ENCODE data around the gene ETS1.

Gene ETS1, protein sequence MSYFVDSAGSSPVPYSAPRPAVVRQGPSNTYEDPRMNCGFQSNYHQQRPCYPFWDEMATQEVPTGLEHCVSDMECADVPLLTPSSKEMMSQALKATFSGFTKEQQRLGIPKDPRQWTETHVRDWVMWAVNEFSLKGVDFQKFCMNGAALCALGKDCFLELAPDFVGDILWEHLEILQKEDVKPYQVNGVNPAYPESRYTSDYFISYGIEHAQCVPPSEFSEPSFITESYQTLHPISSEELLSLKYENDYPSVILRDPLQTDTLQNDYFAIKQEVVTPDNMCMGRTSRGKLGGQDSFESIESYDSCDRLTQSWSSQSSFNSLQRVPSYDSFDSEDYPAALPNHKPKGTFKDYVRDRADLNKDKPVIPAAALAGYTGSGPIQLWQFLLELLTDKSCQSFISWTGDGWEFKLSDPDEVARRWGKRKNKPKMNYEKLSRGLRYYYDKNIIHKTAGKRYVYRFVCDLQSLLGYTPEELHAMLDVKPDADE

DNA sequence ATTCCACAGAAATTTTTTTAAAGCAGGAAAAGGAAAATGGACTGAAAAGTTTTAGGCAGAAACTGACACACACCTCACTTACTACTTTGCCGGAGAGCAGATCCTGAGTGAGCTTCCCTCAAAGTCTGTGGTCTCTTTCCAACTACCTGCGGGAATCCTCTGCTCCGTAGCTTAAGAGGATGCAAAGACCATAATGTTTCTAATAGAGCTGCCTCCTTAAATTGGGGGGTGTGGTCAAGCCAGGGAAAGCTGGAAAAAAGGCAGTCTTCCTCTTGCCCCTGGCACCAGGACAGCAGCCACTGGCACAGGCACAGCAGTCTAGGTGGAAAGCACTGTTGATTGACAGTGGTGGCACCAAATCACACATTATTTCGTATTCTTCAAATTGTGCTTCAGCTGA is at the start of gene ETS1:
Gene ETS1 (minus strand): TSS at position 144 of the 400 bp plus-strand sequence. CDS start 14,428 bp downstream, outside the sequence.
- no peak for DNase-seq (ENCODE audit: low read depth, low spot score)

DNA sequence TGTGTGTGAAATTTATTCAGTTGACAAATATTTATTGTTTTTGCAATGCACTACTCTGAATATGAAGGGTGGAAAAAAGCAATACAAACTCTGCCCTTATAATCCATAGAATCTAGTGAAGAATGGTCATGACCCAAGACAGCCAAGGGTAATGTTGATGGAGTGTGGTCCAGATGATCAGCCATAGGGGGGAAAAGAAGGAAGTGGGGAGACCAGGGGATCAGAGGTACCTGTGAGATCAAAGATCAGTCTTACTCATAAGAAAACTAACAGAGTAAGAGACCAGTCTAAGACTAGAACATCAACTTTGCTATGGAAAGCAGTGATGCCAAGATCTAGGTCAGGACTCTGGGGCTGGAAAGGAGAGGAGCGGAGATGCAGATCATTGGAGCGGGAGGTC is 47.0 kb upstream of the ETS1 start:
- no peak for DNase-seq (ENCODE audit: low read depth, low spot score)

DNA sequence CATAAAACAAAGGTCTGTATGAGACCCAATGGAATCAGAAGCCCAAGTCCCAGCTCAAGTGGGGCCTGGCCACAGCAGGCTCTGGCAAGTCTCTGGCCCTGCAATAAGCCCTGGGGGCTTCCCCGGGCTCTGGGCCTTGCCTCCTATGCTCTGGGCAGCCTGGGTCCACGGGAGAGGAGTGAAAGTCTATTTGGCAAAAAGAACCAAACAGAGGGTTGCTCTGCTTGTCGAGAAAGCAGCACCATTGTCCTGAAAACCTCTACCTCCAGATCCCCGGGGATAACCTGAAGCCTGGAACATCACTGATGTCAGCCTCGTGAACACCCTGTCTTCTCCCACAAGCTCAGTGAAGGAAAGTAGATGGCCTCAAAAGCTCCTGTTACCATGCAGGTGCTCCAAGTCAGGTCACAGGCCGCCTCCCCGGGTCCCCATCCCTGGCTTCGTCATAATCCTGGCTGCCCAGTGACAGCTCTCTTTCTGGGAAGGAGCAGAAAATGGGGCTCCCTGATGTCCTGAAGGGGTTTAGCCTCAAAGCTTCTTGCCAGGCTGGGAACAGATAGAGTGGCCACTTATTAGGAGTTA is 46.1 kb upstream of the ETS1 start:
- DNase-seq (ENCODE audit: low read depth, low spot score): no peak

DNA sequence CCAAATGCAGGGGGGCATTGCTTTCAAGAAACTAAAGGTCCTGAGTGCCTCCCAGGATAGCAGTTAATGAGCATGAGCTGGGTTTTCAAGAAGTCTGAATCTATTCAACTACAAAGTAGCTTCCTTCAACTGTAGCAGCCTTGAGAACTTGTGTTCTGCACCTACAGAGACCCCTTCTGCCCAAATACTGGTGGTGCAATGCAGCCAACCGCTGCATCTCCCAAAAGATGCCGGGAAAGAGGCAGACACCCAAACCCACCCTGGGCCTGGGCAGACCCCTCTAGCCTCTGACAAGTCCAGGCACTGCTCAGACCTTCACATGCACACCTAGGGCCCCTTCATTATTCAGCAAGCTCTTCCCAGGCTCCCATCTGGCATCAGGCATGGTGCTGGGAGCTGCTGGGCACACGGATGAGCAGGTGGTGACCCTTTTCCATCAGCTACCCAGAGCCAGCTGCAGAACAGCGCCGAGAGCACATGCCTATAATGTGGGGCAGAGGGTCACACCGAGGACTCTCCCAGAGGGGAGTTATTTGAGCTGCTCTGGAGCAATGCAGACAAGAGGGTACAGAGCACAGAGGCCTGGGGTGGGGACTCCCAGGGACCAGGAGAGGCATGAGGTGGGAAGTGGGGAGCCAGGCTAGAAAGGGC is 44.9 kb upstream of the ETS1 start:
- no peak for DNase-seq (ENCODE audit: low read depth, low spot score)

DNA sequence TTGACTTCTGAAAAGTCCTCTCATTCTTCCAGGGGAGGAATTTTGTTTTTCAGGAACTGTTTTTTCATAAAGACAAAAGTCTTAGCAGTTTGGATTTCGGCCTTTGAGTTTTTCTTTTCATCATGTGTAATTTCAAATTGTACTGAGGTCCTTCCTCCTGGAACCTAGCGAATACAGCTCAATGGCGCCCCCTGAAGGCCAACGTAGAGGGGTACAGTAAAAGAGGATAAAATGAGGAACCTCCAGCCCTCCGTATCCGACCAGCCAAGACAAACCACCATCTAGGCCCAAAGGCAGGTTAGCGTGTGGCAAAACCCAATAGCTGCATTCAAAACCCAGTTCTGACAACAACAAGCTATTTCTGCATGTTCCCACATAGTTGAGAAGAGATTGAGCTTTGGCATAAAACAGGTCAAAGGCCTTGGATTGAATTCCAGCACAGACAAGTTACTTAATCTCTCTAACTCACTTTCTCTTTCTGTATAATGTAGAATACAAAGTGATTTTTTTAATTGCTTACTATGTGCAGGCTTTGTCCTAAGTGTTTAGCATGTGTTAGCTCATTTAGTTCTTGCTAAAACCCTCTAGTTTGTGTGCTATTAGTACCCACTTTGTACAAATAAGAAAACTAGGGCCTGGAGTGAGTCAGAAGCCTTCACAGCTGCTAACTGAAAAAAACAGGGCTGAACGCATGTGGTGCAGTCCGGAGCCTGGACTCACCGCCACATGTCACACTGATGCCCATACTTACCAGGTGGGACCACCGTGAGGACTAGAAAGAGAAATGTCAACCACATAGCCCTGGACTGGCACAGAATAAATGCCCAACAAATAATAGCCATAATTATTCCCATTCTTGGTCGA is 43.2 kb upstream of the ETS1 start:
- DNase-seq (ENCODE audit: low read depth, low spot score): peak; percentile 72

DNA sequence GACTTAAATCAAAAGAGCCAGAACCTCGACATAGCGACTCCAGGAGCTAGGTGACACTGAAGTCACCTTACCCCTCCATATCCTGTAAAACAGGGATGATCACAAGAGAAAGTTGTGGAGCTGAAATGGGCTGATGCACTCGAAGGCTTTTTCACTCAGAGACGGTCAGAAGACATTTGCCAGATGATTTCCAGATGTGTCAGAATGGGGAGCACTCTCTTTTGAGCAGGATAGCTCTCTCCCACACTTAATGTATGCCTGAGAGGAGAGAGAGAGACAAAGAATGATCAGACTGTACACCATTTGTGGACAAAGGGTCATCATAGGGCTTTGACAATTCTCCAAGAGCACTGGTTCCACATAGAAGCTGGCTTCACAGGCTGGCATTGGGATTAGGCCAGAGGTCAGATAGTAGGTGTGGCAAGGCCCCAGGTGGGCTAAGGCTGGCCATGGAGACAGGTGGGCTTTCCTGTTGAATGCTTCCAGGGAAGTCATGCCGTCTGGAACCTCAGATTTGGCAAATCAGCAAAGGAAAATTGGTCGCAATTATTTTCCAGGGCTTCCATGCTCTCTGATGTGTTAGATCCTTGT is 42.3 kb upstream of the ETS1 start:
- no peak for DNase-seq (ENCODE audit: low read depth, low spot score)

DNA sequence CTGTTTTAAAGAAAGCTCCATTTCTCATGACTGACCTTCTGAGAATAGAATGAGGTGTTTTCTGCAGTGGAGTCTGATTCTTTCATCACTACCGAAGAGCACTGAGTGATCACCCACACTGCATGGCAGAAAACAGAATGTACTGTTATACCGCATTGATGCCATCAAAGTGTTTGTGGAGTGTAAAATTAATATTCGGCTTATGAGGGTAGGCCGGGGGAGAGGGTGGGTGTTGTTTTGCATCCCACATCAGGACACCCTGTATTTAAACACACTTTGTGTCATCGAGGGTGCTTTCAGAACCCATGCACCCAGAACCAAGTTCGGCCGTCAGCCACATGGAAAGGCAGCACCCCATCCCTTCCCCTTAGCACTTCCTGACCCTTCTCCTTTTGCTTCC is 41.3 kb upstream of the ETS1 start:
- DNase-seq (ENCODE audit: low read depth, low spot score): no peak

DNA sequence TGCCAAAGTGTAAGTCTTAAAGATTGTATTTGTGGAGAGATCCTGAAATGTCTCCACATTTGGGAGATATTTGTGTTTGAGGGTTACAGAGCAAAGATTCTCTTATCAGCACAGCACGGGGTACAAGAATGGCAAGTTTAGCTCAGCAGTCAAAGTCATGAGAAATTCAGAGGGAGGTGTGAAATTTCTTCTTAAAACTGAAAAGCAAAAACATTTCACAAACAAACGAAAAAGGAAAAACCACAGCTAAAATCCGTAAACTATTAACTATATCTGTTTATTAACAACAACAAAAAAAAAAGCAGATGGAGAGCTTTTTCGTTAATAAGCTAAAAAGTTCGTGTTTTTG is 40.9 kb upstream of the ETS1 start:
- no peak for DNase-seq (ENCODE audit: low read depth, low spot score)

DNA sequence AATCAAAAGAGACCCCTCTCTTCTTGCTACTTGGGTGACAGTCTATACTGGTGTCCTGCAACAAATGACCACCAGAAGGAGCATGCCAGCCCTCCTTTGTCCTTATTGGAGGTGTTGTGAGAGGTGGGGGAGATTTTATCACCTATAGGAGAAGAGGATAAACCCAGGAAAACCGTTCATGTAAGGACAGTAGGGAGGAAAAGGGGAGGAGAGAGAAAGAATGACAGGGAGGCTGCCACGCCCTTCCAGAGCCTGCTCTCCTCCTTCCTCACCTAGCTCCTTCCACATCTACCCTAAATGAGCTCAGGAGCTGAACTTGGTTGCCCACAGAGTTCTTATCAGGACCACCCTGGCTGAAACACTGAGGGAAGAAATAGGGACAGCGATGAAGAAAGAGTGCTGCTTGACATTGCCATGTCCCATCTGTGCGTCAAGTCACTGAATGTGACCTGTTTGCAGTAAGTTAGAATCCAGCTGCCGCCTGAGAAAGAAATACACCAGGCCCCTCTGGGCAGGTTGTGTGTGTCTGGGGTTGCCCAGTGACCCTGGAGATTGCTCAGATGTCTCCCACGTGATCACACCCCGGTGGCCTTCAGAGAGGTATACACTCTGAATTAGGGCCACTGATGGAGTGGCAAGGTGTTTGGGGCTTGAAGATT is 40.4 kb upstream of the ETS1 start:
- DNase-seq (ENCODE audit: low read depth, low spot score): no peak

DNA sequence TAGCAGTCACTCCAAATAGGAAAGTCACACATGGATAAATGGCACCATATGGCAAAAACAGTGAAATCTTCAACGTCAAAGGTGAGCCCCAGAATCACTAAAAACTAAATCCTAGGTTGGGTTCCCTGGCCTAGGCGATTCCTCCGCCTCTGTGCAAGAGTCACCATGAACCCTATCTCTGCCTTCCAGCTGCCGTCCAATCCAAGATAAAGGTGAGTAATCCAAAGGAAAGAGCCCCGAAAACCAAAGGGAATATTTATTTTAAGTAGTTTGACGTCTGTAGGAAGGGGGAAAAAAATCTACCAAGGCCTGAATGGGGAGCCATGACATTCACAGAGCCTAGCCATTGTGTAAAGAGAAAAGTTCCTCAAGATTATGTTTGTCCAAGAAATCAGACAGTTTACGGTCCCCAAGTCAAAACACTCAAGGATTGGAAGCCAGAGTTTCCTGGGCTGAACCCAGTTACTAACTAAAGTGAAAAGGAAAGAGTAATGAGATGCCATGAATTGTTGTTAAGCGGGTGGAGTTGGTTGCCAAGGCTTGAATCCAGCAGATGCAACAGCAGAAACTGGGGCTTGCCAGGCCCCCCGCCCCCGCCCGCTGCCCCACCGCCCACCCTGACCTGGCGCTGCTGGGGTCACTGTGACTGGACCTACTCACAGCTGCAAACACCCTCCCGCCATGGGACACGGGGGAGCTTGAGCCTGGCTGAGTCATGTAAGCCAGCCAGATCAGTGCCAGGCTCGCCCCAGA is 39.7 kb upstream of the ETS1 start:
- no peak for DNase-seq (ENCODE audit: low read depth, low spot score)

DNA sequence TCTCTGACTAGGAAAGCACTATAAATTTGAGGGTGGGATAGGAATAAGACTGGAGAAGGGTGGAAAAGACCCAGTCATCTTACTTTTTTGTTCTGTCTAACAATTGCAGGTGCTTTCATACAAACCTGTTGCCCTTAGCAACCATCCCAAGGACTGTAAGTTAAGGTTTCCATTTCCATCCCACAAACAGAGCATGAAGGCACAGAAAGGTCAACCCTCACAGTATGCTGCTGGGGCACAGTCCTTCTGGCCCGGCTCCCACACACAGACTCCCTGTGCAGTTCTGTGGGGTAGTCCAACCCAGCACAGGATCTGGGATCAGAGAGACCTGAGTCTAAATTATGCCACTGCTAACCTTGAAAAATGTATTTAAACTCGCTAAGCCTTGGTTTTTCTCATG is 38.4 kb upstream of the ETS1 start:
- DNase-seq (ENCODE audit: low read depth, low spot score): no peak

DNA sequence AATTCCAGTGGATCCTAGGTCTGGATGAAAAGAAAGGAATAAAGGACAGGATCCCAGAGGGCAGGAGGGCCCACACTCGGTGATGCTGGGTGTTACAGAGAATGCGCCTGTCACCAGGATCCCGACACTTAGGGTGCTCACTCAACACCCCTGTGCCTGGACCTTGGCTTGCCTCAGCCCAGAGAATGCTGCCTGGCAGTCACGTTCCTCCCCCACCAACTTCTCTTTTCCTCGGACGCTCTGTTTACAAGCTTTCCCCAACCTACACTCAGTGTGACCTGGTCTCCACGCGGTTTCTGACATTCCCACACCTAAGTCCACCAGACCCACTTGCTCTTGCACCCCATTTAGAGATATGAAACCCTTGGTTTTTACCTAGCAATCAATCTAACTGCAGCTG is 38.0 kb upstream of the ETS1 start:
- DNase-seq (ENCODE audit: low read depth, low spot score): no peak

DNA sequence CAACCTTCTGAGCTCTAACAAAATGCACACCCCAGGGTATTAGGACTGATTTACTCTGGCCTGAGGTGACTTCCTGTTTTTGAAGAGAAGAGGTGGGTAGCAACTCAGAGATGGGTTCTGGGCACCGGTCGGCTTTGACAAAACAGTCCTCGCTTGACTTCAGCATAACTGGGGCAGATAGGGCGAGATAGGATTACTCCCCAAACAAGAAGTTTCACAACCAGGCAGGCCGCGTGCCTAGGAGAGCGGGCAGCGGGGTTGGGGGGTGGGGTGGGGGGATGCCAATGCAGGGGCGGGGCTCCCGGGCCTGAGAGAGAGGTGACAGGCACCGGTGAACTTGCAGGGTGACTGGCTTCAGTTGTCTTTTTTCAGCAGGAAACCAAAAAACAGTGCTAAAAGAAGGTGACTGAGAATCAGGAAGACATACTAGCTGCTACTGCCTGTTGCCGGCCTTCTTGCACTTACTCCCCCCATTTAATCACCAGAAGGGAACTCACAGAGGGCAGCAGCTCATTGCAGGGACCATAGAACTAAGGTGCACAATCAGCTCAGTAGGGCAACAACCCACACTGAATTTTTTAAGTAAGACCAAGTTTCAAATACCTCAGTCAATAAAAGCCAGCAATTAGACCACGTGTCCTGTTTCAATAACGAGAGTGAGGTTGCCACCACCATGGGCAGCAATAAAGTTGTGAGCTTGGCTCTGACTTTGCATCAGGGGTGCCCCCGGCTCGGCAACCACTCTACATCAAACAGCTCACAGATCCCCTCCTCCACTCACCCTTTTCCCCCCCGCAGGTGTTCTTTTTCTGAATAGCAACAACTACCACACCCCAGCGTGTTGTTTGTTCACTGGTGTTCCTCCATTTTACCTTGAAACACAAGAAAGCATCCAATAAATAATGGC is 37.2 kb upstream of the ETS1 start:
- no peak for DNase-seq (ENCODE audit: low read depth, low spot score)

DNA sequence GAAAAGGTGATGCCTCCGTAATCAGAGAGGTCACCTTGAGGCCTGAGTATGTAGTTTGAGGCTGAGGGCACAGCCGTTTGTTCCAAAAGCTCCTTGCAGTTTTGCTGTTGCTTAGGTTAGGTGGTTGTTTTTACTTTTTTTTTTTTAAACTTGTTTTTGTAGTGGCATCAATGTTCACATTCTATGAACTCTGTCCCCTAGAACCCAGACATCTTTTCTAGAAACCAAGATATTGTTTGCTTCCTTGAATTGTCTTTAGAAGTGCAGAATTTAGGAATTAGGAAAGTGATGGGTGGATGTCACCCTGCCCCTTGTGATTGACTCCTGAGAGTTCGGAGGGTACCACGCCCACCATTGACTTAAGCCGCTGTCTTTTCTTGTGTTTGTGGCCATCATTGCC is 35.7 kb upstream of the ETS1 start:
- no peak for DNase-seq (ENCODE audit: low read depth, low spot score)

DNA sequence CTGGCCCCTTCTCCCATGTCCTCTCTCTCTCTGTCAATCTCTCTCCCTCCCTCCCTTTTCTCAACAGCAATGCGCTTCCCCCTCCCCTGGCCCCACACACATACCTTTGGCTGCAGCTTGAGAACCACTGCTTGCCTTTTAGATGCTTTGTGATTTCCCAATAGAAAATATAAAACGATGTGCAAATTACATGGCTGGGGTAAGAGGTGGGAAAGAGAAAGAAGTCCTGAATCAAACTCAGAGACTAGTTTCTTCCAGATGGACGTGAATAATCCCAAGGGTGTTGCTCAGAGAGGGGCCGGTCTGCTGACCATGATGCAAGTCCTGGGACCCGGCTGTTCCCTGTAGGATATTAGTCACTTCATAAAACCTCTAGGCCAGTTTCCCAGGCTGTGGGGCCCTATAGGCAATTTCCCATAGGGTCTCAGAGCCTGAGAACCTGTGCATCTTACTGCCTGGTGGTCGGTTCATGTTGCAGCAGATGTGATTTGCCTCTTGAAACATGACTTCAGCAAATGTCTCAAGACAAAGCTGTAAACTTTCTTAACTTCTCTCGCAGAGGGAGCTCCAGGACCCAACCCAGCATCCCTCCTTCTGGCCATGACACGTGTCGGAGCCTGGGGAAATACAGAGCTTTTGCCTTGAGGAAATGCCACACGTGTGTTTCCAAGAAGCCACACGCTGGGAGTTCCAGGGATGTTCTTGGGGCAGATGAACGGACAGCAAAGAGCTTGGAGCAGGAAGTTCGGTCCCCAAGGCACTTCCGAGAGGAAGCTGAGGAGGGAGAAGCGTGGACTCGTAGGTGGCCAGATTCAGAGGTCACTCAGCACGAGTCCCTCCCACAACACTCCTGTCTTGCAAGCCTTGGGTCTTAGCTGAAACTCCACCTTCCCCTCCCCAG is 34.5 kb upstream of the ETS1 start:
- peak; percentile 63 for DNase-seq (ENCODE audit: low read depth, low spot score)

DNA sequence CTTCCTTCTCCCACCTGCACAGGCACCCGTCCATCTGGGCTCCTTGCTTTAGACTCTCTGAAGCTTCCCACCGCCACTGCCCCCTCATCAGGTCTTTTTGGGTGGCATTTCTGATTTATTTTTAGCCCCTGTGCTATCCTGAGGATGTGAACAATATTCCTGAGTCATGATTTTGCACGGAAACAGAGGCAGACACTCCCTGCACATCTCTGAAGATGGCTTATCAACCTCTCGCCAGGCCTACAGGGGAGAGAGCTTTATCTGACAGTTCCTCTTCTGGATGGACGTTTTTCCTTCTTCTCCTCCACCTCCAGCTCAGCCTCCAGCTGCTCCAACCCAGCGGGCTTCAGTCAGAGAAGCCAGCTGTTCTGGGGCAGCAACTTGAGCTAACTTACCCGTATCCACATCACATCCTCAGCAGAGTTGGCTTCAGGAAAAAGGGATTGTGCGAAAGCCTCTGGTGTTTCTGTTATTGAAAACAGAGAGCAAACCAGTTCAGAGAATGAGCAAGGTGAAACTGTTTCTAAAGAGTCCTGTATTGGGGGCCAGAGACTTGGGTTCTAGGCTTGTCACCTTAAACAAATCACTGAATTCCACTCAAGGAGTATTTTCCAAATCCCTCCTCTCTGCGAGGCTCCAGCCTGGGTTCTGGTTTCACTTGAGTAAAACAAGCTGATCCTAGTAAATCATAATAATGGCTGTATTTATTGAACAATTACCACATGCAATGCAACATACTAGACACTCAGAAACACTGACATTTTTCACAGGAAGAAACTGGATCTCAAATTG is 33.1 kb upstream of the ETS1 start:
- no peak for DNase-seq (ENCODE audit: low read depth, low spot score)

DNA sequence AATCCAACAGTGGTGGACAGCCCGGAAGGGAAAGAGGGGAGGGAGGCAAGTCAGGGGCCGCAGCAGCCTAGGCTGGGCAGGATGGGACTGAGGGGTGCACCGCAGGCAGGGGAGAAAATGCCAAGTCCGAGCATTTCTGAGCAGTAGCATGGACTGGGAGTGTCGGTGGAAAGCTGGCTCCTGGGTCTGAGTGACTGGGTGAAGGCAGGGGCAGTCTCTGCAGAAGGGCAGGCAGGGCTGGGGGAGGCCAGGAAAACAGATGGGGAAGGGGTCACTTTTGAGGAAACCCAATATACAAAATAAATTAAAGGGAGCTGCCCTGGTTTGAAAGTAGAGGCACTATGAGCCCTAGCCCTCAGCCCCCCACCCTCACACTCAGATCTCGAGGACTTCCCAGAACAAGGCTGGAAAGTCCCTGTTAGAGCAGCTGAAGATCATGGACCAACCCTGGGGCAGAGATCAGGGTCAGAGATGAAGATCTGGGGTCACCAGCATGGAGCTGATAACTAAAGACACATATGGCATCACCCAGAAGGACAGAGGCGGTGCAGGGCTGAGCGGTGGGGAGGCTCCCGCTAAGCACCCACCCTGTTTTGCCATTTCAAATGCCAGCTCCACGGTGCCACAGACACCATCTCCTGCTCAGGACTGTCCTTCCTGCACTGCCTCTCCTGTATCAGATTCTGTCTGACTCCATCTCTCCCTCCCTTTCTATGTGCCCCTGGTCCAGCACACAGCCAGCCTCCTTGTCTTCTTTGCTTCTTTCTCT is 32.4 kb upstream of the ETS1 start:
- no peak for DNase-seq (ENCODE audit: low read depth, low spot score)

All from smooth muscle cell of the brain vasculature (primary cell).